HG03558 (cell line): ENCODE data around the gene NPHP4.
"Not testable (repeated sequence)": the region's sequence is repeated elsewhere in the genome, so short reads cannot be mapped to it uniquely, and the experiment has no call there.

ENCODE experiments used
- ATAC-seq: cut with Tn5 transposase; IDR thresholded peaks from one replicate; pipeline ENCODE4 v1.9.1; 2021; ENCODE audit warnings: moderate number of reproducible peaks; ENCODE audit not compliant: unreplicated experiment; ENCODE audit errors: extremely low read depth

NPHP4 gene

GRCh38 chr1:5940723-5941407 is 51.4 kb downstream of the NPHP4 start:
- no peak for ATAC-seq

- ATAC-seq: no peak
Observed at GRCh38 chr1:5939271-5940170, 52.7 kb downstream of the NPHP4 start.

GRCh38 chr1:5938101-5938646 is 54.1 kb downstream of the NPHP4 start:
- no peak for ATAC-seq

- no peak for ATAC-seq
Observed at GRCh38 chr1:5937373-5937857, 54.8 kb downstream of the NPHP4 start.

- ATAC-seq: no peak
Observed at GRCh38 chr1:5936621-5937372, 55.4 kb downstream of the NPHP4 start.

- no peak for ATAC-seq
Observed at GRCh38 chr1:5936126-5936525, 56.1 kb downstream of the NPHP4 start.

- ATAC-seq: no peak
Observed at GRCh38 chr1:5935026-5935425, 57.2 kb downstream of the NPHP4 start.

GRCh38 chr1:5934058-5934884 is 58.0 kb downstream of the NPHP4 start:
- no peak for ATAC-seq

- no peak for ATAC-seq
Observed at GRCh38 chr1:5933676-5934057, 58.6 kb downstream of the NPHP4 start.

- ATAC-seq: no peak
Observed at GRCh38 chr1:5933050-5933449, 59.2 kb downstream of the NPHP4 start.

- no peak for ATAC-seq
Observed at GRCh38 chr1:5928714-5929400, 63.4 kb downstream of the NPHP4 start.

- no peak for ATAC-seq
Observed at GRCh38 chr1:5927506-5928370, 64.5 kb downstream of the NPHP4 start.

GRCh38 chr1:5926686-5927435 is 65.4 kb downstream of the NPHP4 start:
- ATAC-seq: no peak

- ATAC-seq: not testable (repeated sequence)
Observed at GRCh38 chr1:5922700-5923330, 69.4 kb downstream of the NPHP4 start.

GRCh38 chr1:5921671-5922070 is 70.6 kb downstream of the NPHP4 start:
- ATAC-seq: no peak

- ATAC-seq: no peak
Observed at GRCh38 chr1:5921129-5921528, 71.1 kb downstream of the NPHP4 start.

GRCh38 chr1:5920201-5920600 is 72.0 kb downstream of the NPHP4 start:
- ATAC-seq: no peak
